Kidney tubule cell (primary cell): ENCODE measurements around the gene GLG1.
"Not testable (repeated sequence)": the region's sequence is repeated elsewhere in the genome, so short reads cannot be mapped to it uniquely, and the experiment has no call there.

Source experiments
- DNase-seq: peaks from one replicate; pipeline ENCODE4 v3.0.0-alpha.2; 2018; ENCODE audit warnings: low spot score

GLG1 gene

DNA sequence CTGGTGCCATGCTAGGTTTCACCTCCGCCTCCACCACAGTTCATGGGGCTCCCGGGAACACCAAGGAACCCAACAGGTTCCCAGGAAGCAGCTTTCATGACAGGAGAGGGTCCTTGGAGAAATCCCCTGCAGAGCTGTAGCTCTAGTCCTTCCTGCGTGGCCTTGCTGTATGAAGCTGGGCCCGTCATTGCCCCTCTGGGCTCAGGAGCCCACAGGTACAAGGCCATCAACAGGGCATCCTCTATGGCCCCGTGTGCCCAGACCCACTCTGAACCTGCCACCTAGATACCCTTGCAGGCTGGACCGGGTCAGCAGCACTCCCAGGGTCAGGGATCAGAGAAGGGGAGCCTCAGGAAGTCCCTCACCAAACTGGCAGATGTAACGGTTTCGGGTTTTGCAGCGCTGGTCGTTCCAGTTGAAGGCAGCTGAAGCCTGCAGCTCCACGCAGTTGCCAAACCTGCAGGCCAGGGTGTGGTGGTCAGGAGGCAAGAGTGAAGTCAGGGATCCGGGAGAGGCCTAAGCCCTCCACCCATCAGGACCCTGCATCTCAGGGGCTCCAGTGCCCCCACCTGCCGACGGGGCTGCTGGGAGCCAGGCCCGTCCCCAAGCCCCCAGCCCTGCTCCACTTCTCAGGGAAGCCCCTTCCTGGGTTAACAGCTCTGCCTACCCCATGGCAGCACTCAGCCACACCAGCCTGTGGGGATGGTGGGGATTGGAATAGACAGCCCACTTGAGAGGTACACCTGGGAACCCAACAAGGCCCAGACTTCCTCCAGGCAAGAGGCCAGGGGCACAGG lies 197.5 kb downstream of the GLG1 start:
- DNase-seq: not testable (repeated sequence)

- DNase-seq: not testable (repeated sequence)
Observed at GRCh38 chr16:74407362-74407705, 199.6 kb downstream of the GLG1 start.

DNA sequence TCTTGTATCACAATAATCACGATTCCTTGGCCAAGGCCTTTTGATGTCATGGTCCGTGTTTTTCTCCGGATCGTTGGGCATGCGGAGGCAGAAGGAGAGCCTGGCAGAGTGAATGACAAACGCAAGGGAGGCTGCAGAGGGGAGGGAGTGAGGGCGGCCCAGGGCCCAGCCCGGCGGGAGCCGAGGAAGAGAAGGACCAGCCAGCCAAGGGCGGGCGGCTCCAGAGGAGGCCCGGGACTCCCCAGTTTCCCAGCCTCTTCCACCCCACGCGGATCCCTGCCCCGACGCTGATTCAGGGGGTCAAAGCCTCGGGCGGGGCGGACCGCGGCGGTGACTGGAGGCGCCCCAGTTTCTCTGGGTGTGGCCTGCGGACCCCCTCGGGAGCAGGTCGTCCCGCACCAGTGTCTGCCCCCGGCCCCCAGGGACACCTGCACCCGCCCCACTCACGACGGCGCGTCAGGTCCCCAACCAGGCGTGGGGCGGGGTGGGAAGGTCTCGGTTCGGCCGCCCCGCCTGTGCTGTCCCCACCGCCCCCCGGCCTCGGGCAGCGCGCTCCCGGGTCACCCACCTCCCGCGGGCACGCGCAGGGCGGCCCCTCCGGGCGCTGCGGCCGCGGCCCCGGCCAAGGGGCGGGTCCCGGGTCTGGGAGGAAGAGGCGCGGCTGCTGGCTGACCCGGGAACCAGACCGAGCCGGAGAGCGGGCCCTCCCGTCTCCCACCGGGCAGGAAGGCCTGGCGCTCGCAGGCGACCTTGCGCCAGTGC lies 200.1 kb downstream of the GLG1 start:
- not testable (repeated sequence) for DNase-seq

DNA sequence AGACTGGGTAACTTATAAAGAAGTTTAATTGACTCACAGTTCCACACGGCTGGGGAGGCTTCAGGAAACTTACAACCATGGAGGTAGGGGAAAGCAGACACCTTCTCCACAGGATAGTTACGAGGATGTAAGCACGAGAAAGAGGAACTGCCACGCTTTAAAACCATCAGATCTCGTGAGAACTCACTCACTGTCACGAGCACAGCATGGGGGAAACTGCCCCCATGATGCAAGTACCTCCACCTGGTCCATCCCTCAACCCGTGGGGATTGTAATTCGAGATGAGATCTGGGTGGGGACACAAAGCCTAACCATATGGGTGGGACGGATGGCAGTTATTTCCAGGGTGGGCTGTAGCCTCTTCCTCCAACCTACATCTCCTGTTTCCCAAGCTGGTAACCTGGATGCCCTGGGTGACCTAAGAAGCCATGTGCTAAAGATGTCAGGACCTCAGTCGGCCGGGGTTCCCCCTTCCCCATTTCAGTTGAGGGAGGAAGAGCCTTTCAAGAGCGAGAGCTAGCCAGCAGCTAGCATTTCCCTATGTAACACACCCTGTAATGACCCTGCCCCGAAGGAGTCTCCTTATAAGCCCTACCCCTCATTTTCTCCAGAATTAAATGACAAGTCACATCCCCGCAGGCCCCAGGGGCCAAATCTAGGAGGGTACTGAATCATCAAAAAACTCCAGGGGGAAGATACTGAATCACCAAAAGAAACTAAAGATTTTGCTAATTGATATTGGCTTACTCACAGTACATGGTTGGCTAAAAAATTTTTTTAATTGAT lies 202.6 kb downstream of the GLG1 start:
- not testable (repeated sequence) for DNase-seq

DNA sequence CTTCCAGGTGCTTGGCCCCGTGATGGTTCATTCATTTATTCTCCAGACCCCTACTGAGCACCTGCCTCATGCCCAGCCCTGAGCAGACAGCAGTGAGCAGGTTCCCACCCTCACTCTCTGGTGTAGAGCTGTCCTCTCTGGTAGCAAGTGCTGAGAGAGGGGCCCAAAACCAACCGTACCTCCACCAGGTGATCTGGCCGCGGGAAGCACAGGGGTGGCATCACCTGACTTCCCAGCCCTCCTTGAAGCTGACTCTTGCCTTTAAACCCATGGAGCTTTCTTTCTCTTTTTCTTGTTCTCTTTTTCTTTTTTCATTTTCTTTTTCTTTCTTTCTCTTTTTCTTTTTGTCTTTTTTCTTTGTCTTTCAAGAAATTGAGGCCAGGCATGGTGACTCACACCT lies 206.7 kb downstream of the GLG1 start:
- not testable (repeated sequence) for DNase-seq

GRCh38 chr16:74398212-74398895 lies 208.6 kb downstream of the GLG1 start:
- not testable (repeated sequence) for DNase-seq
